ENCODE data around the gene ZNF526. TPM values are rescaled to one million over a fixed set of nuclear protein-coding genes. Genes with fewer than 3 reads are reported as not detected.

ZNF526 gene
- total RNA-seq, 1 experiment from 2014 or later: 19.4 TPM

DNA sequence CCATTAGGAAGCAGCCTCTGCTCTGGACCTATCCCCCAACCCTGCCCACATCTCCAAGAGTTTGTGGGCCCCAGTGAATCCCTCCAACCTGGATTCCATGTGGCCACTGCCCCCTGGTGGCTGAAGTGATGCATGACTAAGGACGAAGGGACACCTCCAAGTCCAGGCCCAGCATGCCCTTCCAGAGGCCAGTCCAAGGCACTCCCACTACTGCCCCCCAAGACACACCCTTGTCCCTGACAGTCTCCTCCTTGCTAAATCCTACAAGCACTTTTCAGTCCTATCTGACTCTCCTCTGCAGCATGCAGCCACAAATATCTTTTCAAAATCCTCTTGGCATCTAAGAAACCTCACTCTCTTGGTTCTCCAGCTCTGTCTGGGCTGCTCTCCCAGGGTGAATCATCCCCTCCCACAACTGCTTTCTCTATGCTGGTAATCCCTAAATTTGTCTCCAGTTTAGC, 35.7 kb upstream of the ZNF526 start:
- H3K4me1 ChIP-seq: no peaks in the 10 kb centered on the region
- H3K27ac Mint-ChIP-seq (ENCODE audit: unreplicated experiment): no peak overlapping the region

DNA sequence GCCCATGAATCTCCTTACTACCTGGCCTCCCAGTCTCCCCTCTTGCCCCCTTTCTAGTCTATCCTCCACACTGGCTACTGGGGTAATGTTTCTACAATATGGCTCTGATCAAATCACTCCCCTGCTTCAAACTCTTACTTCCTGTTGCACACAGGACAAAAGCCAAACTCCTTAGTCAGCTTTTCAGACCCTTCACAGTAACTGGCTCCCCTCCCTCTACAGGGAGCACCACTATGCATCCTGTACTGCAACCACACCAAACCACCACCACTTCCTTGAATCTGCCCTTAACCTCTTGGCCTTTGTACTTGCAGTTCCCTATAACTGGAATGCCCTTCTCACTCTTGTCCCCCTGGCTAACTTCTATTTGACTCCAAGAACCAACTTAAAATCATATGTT, 34.8 kb upstream of the ZNF526 start:
- no peak for DNase-seq
- Histone ChIP-seq H3K36me3 (ENCODE audit: control insufficient read depth, insufficient read depth, low read length) (no peaks in the 10 kb centered on the region), H3K4me1 (no peaks in the 10 kb centered on the region), H3K27me3 (replicated peaks; ENCODE audit: control insufficient read depth, insufficient read depth, low read length) (no peaks in the 10 kb centered on the region; the same call in none of the 2 replicates), H3K9me3 (no peaks in the 10 kb centered on the region), H3K4me3 (ENCODE audit: low read depth, low read length) (no peak overlapping the region)
- BruUV-seq (replicated peaks): no TSS peak
- TF ChIP-seq, protein P1, sequence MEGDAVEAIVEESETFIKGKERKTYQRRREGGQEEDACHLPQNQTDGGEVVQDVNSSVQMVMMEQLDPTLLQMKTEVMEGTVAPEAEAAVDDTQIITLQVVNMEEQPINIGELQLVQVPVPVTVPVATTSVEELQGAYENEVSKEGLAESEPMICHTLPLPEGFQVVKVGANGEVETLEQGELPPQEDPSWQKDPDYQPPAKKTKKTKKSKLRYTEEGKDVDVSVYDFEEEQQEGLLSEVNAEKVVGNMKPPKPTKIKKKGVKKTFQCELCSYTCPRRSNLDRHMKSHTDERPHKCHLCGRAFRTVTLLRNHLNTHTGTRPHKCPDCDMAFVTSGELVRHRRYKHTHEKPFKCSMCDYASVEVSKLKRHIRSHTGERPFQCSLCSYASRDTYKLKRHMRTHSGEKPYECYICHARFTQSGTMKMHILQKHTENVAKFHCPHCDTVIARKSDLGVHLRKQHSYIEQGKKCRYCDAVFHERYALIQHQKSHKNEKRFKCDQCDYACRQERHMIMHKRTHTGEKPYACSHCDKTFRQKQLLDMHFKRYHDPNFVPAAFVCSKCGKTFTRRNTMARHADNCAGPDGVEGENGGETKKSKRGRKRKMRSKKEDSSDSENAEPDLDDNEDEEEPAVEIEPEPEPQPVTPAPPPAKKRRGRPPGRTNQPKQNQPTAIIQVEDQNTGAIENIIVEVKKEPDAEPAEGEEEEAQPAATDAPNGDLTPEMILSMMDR (IDR thresholded peaks at IDR 0.05; ENCODE audit: insufficient read depth in 1 of 2, low read depth in 1 of 2, low read length in 1 of 2, severe bottlenecking in 1 of 2, unreplicated experiment in 1 of 2): no peak
- POLR2A ChIA-PET: no interaction called here
- Mint-ChIP-seq H3K36me3 (ENCODE audit: insufficient read depth, unreplicated experiment) (no peaks in the 10 kb centered on the region), H3K4me3 (ENCODE audit: unreplicated experiment) (no peak overlapping the region), H3K9me3 (ENCODE audit: unreplicated experiment) (no peaks in the 10 kb centered on the region), H3K4me1 (ENCODE audit: low read depth, unreplicated experiment) (no peaks in the 10 kb centered on the region), H3K27me3 (ENCODE audit: insufficient read depth, unreplicated experiment) (peaks cover 13% of the 10 kb centered on the region), H3K27ac (ENCODE audit: unreplicated experiment) (no peak overlapping the region)
- intact Hi-C loops (cut with micrococcal nuclease; ENCODE audit: unreplicated experiment): no loop called here
- CTCF ChIA-PET: interaction anchor here (0.6 kb wide), 1 partner anchor 358 kb away, joined by 3 read pairs; no protein-coding TSS in a partner anchor

More for the DNA sequence above, 35.7 kb upstream of the ZNF526 start:
- intact Hi-C loops (cut with micrococcal nuclease; ENCODE audit: unreplicated experiment): loop anchor here (1.0 kb wide), 1 partner anchor 51 kb away; no protein-coding TSS in a partner anchor
- TF ChIP-seq, protein P1 (IDR thresholded peaks at IDR 0.05; ENCODE audit: insufficient read depth in 1 of 2, low read depth in 1 of 2, low read length in 1 of 2, severe bottlenecking in 1 of 2, unreplicated experiment in 1 of 2): peak; percentile 91 to 93
- Mint-ChIP-seq H3K9me3 (ENCODE audit: unreplicated experiment) (no peaks in the 10 kb centered on the region), H3K4me1 (ENCODE audit: low read depth, unreplicated experiment) (no peaks in the 10 kb centered on the region), H3K36me3 (ENCODE audit: insufficient read depth, unreplicated experiment) (no peaks in the 10 kb centered on the region), H3K4me3 (ENCODE audit: unreplicated experiment) (no peak overlapping the region), H3K27me3 (ENCODE audit: insufficient read depth, unreplicated experiment) (peaks cover 10% of the 10 kb centered on the region)
- no peaks in the 10 kb centered on the region for H3K9me3 ChIP-seq
- no peaks in the 10 kb centered on the region for H3K36me3 ChIP-seq (ENCODE audit: control insufficient read depth, insufficient read depth, low read length)
- peak; percentile 77 to 84 for DNase-seq
- no TSS peak for BruUV-seq (replicated peaks)
- no peak overlapping the region for H3K4me3 ChIP-seq (ENCODE audit: low read depth, low read length)
- H3K27me3 ChIP-seq (replicated peaks; ENCODE audit: control insufficient read depth, insufficient read depth, low read length): no peaks in the 10 kb centered on the region; the same call in none of the 2 replicates
- CTCF ChIA-PET: interaction anchor here (0.6 kb wide), 1 partner anchor 359 kb away, joined by 3 read pairs; no protein-coding TSS in a partner anchor
- POLR2A ChIA-PET: interaction anchor here (0.6 kb wide), 1 partner anchor 51 kb away, joined by 3 read pairs; no protein-coding TSS in a partner anchor

DNA sequence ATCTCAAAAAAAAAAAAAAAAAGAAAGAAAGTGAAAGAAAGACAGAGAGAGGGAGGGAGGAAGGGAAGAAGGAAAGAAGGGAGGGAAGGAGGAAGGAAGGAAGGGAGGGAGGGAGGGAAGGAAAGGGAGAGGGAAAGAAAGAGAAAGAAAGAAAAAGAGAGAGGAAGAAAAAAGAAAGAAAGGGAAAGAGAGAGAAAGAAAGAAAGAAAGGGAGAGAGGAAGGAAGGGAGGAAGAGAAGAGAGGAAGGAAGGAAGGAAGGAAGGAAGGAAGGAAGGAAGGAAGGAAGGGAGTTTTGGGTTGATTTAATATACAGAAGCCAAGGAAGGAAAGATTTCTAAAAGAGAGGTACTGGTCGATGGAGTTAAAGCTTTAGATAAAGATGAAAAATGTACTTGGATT, 31.4 kb upstream of the ZNF526 start:
- no peaks in the 10 kb centered on the region for H3K36me3 Mint-ChIP-seq (ENCODE audit: insufficient read depth, unreplicated experiment)
- POLR2A ChIA-PET: no interaction called here
- intact Hi-C loops (cut with micrococcal nuclease; ENCODE audit: unreplicated experiment): no loop called here

More for the DNA sequence above, 31.4 kb upstream of the ZNF526 start:
- TF ChIP-seq, protein P1 (IDR thresholded peaks at IDR 0.05; ENCODE audit: insufficient read depth in 1 of 2, low read depth in 1 of 2, low read length in 1 of 2, severe bottlenecking in 1 of 2, unreplicated experiment in 1 of 2): no peak
- H3K4me3 ChIP-seq (ENCODE audit: low read depth, low read length): no peak overlapping the region
- no peak overlapping the region for H3K4me3 Mint-ChIP-seq (ENCODE audit: unreplicated experiment)
- no peaks in the 10 kb centered on the region for H3K4me1 Mint-ChIP-seq (ENCODE audit: low read depth, unreplicated experiment)
- H3K4me1 ChIP-seq: peaks cover 11% of the 10 kb centered on the region; the same call in 1 of the 2 replicates
- no peaks in the 10 kb centered on the region; the same call in 1 of the 2 replicates for H3K27me3 ChIP-seq (replicated peaks; ENCODE audit: control insufficient read depth, insufficient read depth, low read length)
- H3K27ac Mint-ChIP-seq (ENCODE audit: unreplicated experiment): no peak overlapping the region
- H3K9me3 Mint-ChIP-seq (ENCODE audit: unreplicated experiment): peaks cover 3% of the 10 kb centered on the region
- CTCF ChIA-PET: no interaction called here
- BruUV-seq (replicated peaks): no TSS peak
- H3K36me3 ChIP-seq (ENCODE audit: control insufficient read depth, insufficient read depth, low read length): no peaks in the 10 kb centered on the region
- peaks cover 6% of the 10 kb centered on the region for H3K27me3 Mint-ChIP-seq (ENCODE audit: insufficient read depth, unreplicated experiment)
- no peaks in the 10 kb centered on the region; the same call in 1 of the 2 replicates for H3K9me3 ChIP-seq
- DNase-seq: no peak
